Gastroesophageal sphincter (tissue), 3 donors: ENCODE measurements around the gene CNOT6L.

Source experiments
- CTCF ChIP-seq, 4 experiments: fragments of 200-600 bp in 2 of 4; fragments of 450-650 bp in 2 of 4; sonication (generic) in 1 of 4; IDR thresholded peaks; one replicate each; pipeline ENCODE4 v1.5.1; 2017 to 2019; ENCODE audit warnings: antibody characterized with exemption in 4 of 4, mild to moderate bottlenecking in 2 of 4, moderate library complexity in 2 of 4
- EP300 ChIP-seq: sonication (generic); formaldehyde crosslinking; IDR thresholded peaks from one replicate; pipeline ENCODE4 v1.6.1; 2017; ENCODE audit warnings: antibody characterized with exemption, mild to moderate bottlenecking
- POLR2A ChIP-seq, 2 donors: fragments of 450-650 bp; IDR thresholded peaks; one replicate each; pipeline ENCODE4 v1.6.1; 2017; ENCODE audit warnings: antibody characterized with exemption in 2 of 2, mild to moderate bottlenecking in 2 of 2, moderate library complexity in 1 of 2
- POLR2AphosphoS5 ChIP-seq: sonication (generic); formaldehyde crosslinking; IDR thresholded peaks from one replicate; pipeline ENCODE4 v1.6.1; 2017; ENCODE audit warnings: antibody characterized with exemption

DNA sequence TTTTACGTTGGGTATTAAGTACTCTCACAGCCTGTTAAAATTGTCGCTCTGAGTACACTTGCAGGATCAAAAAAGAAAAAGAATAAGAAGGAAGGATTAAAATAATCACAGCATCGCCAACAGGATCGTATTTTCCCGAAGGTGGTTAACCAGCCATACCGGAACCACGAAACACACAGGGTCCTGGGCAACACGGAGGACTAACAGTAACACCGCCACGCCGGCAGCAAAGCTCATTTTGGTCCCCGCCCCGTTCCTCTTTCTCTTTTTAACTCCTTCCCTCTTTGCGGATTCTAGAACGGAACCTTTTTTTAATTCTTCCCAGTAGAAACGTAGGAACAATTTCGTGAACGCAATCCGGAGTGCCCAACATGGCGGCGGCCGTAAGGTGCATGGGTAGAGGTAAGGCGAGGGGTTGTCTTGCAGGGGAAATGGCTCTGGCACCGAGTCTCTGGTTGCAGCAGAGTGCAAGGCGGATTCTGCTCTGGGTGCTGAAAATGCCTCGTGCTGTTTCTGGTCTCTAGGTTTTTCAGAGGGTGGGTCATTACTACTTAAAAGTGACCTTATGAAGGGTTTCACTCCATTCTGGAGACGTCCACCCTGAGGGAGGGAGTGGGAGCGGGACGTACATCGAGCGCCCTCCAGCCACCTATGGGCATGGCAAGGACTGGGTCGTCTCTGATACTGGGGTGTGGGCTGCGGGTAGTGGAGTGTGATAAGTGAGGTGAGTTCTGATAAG, 43.5 kb upstream of the CNOT6L start, which contains the start of gene MRPL1:
- TF ChIP-seq CTCF (IDR thresholded peaks at IDR 0.05) (peak in 1 of 4 experiments; percentile 34), POLR2A (IDR thresholded peaks at IDR 0.05) (peak; percentile 28 to 38), EP300 (no peak), POLR2AphosphoS5 (peak; percentile 90)
